Measurements from ENCODE around the gene HEXIM1. TPM values are rescaled to one million over a fixed set of nuclear protein-coding genes. Genes with fewer than 3 reads are reported as not detected.
A peak's percentile ranks its signal among the peaks of the same experiment; 100 is the strongest.

HEXIM1 gene
- total and polyA plus RNA-seq, 7 experiments from 2014 or later: 5.1 to 41.3 (median 30.5) TPM

GRCh38 chr17:45175759-45176115, 27.5 kb downstream of the HEXIM1 start:
- no peak overlapping the region for H3K4me3 ChIP-seq (ENCODE audit: low read length)
- Mint-ChIP-seq H3K4me3 (no peak overlapping the region), H3K9me3 (no peaks in the 10 kb centered on the region), H3K27ac (peak overlapping the region in 1 of 9 donors; percentile 35), H3K4me1 (peaks cover 6 to 29% (median 22%) of the 10 kb centered on the region in 7 donors), H3K27me3 (no peaks in the 10 kb centered on the region), H3K36me3 (no peaks in the 10 kb centered on the region)
- POLR2A ChIA-PET: interaction anchor here (0.6 to 1.8 kb wide), 2 partner anchors 14 to 839 kb away, joined by 4 to 6 read pairs; partner anchors contain the start of gene HEXIM2
- no peaks in the 10 kb centered on the region for H3K9me3 ChIP-seq (ENCODE audit: control insufficient read depth in 2 of 3, low read length in 3 of 3)
- ATAC-seq: no peak
- no peak for DNase-seq
- no peaks in the 10 kb centered on the region for H3K36me3 ChIP-seq (ENCODE audit: control insufficient read depth in 2 of 3, insufficient read depth in 3 of 3, low read length in 3 of 3)
- no peak overlapping the region for H3K27ac ChIP-seq (ENCODE audit: low read depth, low read length)
- CTCF ChIA-PET: no interaction called here
- peaks cover 7 to 14% of the 10 kb centered on the region in 2 donors for H3K4me1 ChIP-seq (ENCODE audit: control insufficient read depth in 2 of 2, insufficient read depth in 2 of 2, low read length in 2 of 2)
- H3K27me3 ChIP-seq (ENCODE audit: control insufficient read depth in 2 of 2, insufficient read depth in 2 of 2, low read length in 2 of 2): no peaks in the 10 kb centered on the region
- intact Hi-C loops (cut with micrococcal nuclease): no loop called here

- H3K4me3 ChIP-seq (ENCODE audit: low read length): no peak overlapping the region
- intact Hi-C loops (cut with micrococcal nuclease): no loop called here
- H3K27ac ChIP-seq (ENCODE audit: low read depth, low read length): no peak overlapping the region
- no peaks in the 10 kb centered on the region for H3K36me3 ChIP-seq (ENCODE audit: control insufficient read depth in 2 of 3, insufficient read depth in 3 of 3, low read length in 3 of 3)
- CTCF ChIA-PET: interaction anchor here (0.6 kb wide), 1 partner anchor 42 kb away, joined by 3 read pairs; no protein-coding TSS in a partner anchor
- Mint-ChIP-seq H3K36me3 (no peaks in the 10 kb centered on the region), H3K4me1 (peaks cover 0 to 11% (median 8%) of the 10 kb centered on the region in 7 donors), H3K27me3 (no peaks in the 10 kb centered on the region), H3K27ac (no peak overlapping the region), H3K9me3 (no peaks in the 10 kb centered on the region), H3K4me3 (no peak overlapping the region)
- POLR2A ChIA-PET: no interaction called here
- H3K4me1 ChIP-seq (ENCODE audit: control insufficient read depth in 2 of 2, insufficient read depth in 2 of 2, low read length in 2 of 2): peaks cover 0 to 1% of the 10 kb centered on the region in 2 donors
- DNase-seq (no peak), ATAC-seq (no peak)
- H3K9me3 ChIP-seq (ENCODE audit: control insufficient read depth in 2 of 3, low read length in 3 of 3): no peaks in the 10 kb centered on the region
- H3K27me3 ChIP-seq (ENCODE audit: control insufficient read depth in 2 of 2, insufficient read depth in 2 of 2, low read length in 2 of 2): no peaks in the 10 kb centered on the region
Measured at GRCh38 chr17:45177563-45177962, 29.3 kb downstream of the HEXIM1 start.

GRCh38 chr17:45184144-45184543, 35.9 kb downstream of the HEXIM1 start:
- H3K27me3 ChIP-seq (ENCODE audit: control insufficient read depth in 2 of 2, insufficient read depth in 2 of 2, low read length in 2 of 2): no peaks in the 10 kb centered on the region
- H3K36me3 ChIP-seq (ENCODE audit: control insufficient read depth in 2 of 3, insufficient read depth in 3 of 3, low read length in 3 of 3): no peaks in the 10 kb centered on the region
- no peaks in the 10 kb centered on the region for H3K4me1 ChIP-seq (ENCODE audit: control insufficient read depth in 2 of 2, insufficient read depth in 2 of 2, low read length in 2 of 2)
- Mint-ChIP-seq H3K27me3 (peaks cover 0 to 2% (median 0%) of the 10 kb centered on the region in 5 donors), H3K4me3 (no peak overlapping the region), H3K9me3 (no peaks in the 10 kb centered on the region), H3K4me1 (no peaks in the 10 kb centered on the region), H3K27ac (peak overlapping the region in 1 of 9 donors; percentile 9), H3K36me3 (no peaks in the 10 kb centered on the region)
- no peak overlapping the region for H3K27ac ChIP-seq (ENCODE audit: low read depth, low read length)
- POLR2A ChIA-PET: interaction anchor here (1.0 kb wide), 1 partner anchor 10 kb away, joined by 3 read pairs; no protein-coding TSS in a partner anchor
- no peak overlapping the region for H3K4me3 ChIP-seq (ENCODE audit: low read length)
- intact Hi-C loops (cut with micrococcal nuclease): no loop called here
- no peak for ATAC-seq
- no peak for DNase-seq
- CTCF ChIA-PET: interaction anchor here (1.3 kb wide), 1 partner anchor 49 kb away, joined by 5 read pairs; the partner anchor contains the start of gene ACBD4
- H3K9me3 ChIP-seq (ENCODE audit: control insufficient read depth in 2 of 3, low read length in 3 of 3): no peaks in the 10 kb centered on the region

GRCh38 chr17:45186801-45187354, 38.6 kb downstream of the HEXIM1 start:
- ATAC-seq (no peak), DNase-seq (no peak)
- no peak overlapping the region for H3K27ac Mint-ChIP-seq
- no peaks in the 10 kb centered on the region for H3K27me3 ChIP-seq (ENCODE audit: control insufficient read depth in 2 of 2, insufficient read depth in 2 of 2, low read length in 2 of 2)
- H3K4me1 ChIP-seq (ENCODE audit: control insufficient read depth in 2 of 2, insufficient read depth in 2 of 2, low read length in 2 of 2): no peaks in the 10 kb centered on the region
- no peaks in the 10 kb centered on the region for H3K36me3 ChIP-seq (ENCODE audit: control insufficient read depth in 2 of 3, insufficient read depth in 3 of 3, low read length in 3 of 3)
- no peak overlapping the region for H3K27ac ChIP-seq (ENCODE audit: low read depth, low read length)
- no peak overlapping the region for H3K4me3 Mint-ChIP-seq
- no peak overlapping the region for H3K4me3 ChIP-seq (ENCODE audit: low read length)
- H3K36me3 Mint-ChIP-seq: no peaks in the 10 kb centered on the region
- H3K9me3 Mint-ChIP-seq: no peaks in the 10 kb centered on the region
- ChIA-PET POLR2A (no interaction called here), CTCF (interaction anchor here (0.7 kb wide), 1 partner anchor 239 kb away, joined by 3 read pairs; no protein-coding TSS in a partner anchor)
- H3K4me1 Mint-ChIP-seq: no peaks in the 10 kb centered on the region
- intact Hi-C loops (cut with micrococcal nuclease): no loop called here
- no peaks in the 10 kb centered on the region for H3K9me3 ChIP-seq (ENCODE audit: control insufficient read depth in 2 of 3, low read length in 3 of 3)
- H3K27me3 Mint-ChIP-seq: peaks cover 0 to 2% (median 0%) of the 10 kb centered on the region in 5 donors

- Mint-ChIP-seq H3K9me3 (no peaks in the 10 kb centered on the region), H3K27ac (no peak overlapping the region)
- CTCF ChIA-PET: interaction anchor here (0.7 to 1.6 kb wide), 3 partner anchors 8 to 53 kb away, joined by 3 to 9 read pairs (median 3); partner anchors contain the start of gene ACBD4
Measured at GRCh38 chr17:45189009-45189408, 40.7 kb downstream of the HEXIM1 start.

GRCh38 chr17:45190503-45191255, 42.4 kb downstream of the HEXIM1 start:
- ChIA-PET CTCF (interaction anchor here (0.5 to 1.3 kb wide), 6 partner anchors 11 to 277 kb away, joined by 3 to 9 read pairs (median 4); partner anchors contain the start of gene ACBD4), POLR2A (interaction anchor here (0.6 to 1.2 kb wide), 2 partner anchors 25 to 29 kb away, joined by 3 to 5 read pairs; partner anchors contain the start of gene HEXIM2)
- H3K4me1 Mint-ChIP-seq: no peaks in the 10 kb centered on the region
- peak overlapping the region in 1 of 9 donors; percentile 33 for H3K27ac Mint-ChIP-seq
- no peak overlapping the region for H3K4me3 Mint-ChIP-seq
- no peaks in the 10 kb centered on the region for H3K36me3 ChIP-seq (ENCODE audit: control insufficient read depth in 2 of 3, insufficient read depth in 3 of 3, low read length in 3 of 3)
- H3K27ac ChIP-seq (ENCODE audit: low read depth, low read length): no peak overlapping the region
- no peak overlapping the region for H3K4me3 ChIP-seq (ENCODE audit: low read length)
- H3K27me3 ChIP-seq (ENCODE audit: control insufficient read depth in 2 of 2, insufficient read depth in 2 of 2, low read length in 2 of 2): no peaks in the 10 kb centered on the region
- H3K4me1 ChIP-seq (ENCODE audit: control insufficient read depth in 2 of 2, insufficient read depth in 2 of 2, low read length in 2 of 2): no peaks in the 10 kb centered on the region
- H3K9me3 ChIP-seq (ENCODE audit: control insufficient read depth in 2 of 3, low read length in 3 of 3): no peaks in the 10 kb centered on the region
- no peaks in the 10 kb centered on the region for H3K27me3 Mint-ChIP-seq
- intact Hi-C loops (cut with micrococcal nuclease): no loop called here
- peaks cover 0 to 1% (median 0%) of the 10 kb centered on the region in 5 donors for H3K36me3 Mint-ChIP-seq
- ATAC-seq (no peak), DNase-seq (no peak)
- H3K9me3 Mint-ChIP-seq: peaks cover 0 to 3% (median 0%) of the 10 kb centered on the region in 11 donors

More at GRCh38 chr17:45189009-45189408, 40.7 kb downstream of the HEXIM1 start:
- ATAC-seq (no peak), DNase-seq (no peak)
- Mint-ChIP-seq H3K4me1 (no peaks in the 10 kb centered on the region), H3K4me3 (no peak overlapping the region), H3K27me3 (no peaks in the 10 kb centered on the region), H3K36me3 (no peaks in the 10 kb centered on the region)
- POLR2A ChIA-PET: no interaction called here
- Histone ChIP-seq H3K36me3 (ENCODE audit: control insufficient read depth in 2 of 3, insufficient read depth in 3 of 3, low read length in 3 of 3) (no peaks in the 10 kb centered on the region), H3K27me3 (ENCODE audit: control insufficient read depth in 2 of 2, insufficient read depth in 2 of 2, low read length in 2 of 2) (no peaks in the 10 kb centered on the region), H3K27ac (ENCODE audit: low read depth, low read length) (no peak overlapping the region), H3K4me3 (ENCODE audit: low read length) (no peak overlapping the region), H3K4me1 (ENCODE audit: control insufficient read depth in 2 of 2, insufficient read depth in 2 of 2, low read length in 2 of 2) (no peaks in the 10 kb centered on the region), H3K9me3 (ENCODE audit: control insufficient read depth in 2 of 3, low read length in 3 of 3) (no peaks in the 10 kb centered on the region)
- intact Hi-C loops (cut with micrococcal nuclease): no loop called here

All from naive thymus-derived CD4-positive, alpha-beta T cell (primary cell).